HuH-7.5 (cell line): ENCODE measurements around the gene CD81.
A peak's percentile ranks its signal among the peaks of the same experiment; 100 is the strongest.

ENCODE experiments used
- DNase-seq: peaks from one replicate; pipeline ENCODE4 v3.0.0; 2011; ENCODE audit warnings: low spot score

The CD81 gene

DNA sequence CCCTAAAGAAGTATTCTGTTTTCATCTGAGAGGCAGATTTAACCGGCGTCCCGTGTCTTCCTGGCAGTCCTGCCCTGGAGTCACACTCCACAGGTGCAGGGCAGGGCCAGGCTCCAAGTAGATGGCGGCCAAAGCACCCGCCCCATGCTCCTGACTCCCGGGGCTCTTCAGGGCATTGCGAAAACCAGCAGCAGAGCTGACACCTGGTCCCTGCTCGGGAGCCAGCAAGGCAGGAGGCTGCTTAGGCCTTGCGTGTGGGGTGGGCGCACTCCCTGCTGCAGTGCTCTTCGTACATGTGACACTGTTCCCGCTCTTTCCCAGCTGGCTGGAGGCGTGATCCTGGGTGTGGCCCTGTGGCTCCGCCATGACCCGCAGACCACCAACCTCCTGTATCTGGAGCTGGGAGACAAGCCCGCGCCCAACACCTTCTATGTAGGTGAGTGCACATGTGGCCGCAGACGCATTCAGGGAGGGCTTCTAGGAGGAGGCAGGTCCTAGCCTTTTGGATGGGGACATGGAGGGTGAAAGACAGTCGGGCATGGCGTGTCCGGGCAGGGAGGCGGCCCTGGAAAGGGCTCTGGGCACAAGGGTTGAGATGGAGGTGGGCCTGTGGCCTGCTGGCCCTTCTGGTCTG lies 13.1 kb downstream of the CD81 start:
- DNase-seq = no peak

DNA sequence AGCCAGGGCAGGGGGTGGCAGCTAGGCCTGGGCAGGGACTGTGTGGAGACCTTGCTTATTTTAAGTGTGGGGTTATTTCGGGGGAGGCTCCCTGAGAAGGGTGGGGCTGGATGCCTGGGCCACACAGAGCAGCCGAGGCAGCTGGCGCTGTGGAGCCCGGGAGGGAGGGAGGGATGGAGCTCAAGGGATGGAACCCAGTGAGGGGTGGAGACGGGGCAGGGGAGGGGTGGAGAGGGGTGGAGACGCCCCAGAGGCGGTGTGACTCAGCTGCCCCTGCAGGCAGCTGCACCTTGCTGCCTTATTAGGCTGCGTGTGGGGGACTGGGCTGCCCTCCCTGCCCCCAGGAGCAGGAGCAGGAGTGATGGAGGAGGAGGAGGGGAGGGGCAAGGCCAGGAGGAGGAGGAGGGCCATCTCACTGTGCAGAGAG lies 13.6 kb downstream of the CD81 start:
- no peak for DNase-seq

DNA sequence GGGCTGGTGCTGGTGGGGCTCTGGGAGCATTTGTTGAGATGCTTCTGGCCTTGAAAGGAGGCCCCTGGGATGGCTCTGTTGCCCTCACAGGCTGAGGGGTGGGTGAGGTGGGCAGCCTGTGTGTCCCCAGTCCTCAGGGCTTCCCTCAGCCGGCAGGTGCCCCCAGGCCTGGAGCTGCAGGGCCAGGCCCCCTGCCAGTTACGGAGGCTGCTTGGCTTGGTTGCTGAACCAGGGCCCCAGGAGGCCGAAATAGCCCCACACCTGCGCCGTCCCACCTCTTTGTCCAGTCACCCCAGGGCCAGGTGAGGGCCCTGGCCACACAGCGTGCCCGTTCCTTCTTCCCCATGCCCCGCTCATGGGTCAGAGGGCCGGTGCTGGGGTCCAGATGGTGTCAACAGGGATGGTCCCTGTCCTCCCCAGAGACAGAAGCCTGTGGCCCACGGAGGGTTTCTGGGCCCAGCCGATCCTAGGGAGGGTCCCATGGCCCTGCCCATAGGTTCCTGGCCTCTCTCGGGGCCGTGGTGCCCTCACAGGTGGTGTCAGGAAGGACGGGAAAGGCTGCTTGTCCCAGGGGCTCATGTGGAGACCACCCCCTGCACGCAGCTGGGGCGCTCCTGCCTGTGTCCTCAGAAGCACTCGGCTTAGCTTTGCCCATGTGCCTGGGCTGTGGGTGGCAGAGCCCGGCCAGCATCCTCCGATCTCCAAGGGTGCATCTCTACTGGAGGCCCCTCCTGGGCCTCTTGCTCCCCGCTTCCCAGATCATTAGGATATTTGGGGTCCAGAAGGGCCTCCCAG lies 14.3 kb downstream of the CD81 start:
- DNase-seq = no peak

DNA sequence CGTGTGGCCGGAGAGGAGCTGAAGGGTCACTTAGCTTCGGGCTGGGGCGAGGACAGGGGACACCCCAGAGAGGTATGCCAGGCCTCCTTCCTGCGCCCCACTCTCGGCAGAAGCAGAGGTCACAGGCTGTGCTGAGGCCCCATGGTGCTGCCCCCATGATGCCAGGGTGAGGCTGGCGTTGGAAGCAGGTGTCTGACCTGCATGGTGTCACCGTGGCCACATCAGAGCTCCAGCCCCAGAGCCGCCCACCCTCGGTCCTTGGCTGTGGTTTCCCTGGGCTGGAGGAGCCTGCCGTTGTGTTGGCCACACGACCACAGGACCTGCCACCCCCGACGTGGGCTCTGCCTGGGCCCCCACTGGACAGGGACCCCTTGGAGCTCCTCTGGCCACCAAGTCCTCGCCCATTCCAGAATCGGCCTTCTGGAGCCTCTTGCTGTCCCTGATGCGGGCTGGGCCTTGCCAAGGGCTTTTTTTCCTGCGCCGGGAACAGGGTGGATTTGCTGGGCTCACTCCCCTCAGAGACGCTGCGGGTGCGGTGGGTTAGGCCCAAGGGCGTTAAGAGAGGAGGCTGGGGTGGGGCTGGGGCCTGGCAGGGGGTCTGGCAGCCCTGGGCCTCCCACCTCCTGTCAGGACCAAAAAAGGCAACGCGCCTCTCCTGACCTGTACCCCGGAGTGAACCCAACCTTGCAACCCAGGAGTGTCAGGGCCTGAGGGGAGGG lies 15.3 kb downstream of the CD81 start:
- DNase-seq = no peak

DNA sequence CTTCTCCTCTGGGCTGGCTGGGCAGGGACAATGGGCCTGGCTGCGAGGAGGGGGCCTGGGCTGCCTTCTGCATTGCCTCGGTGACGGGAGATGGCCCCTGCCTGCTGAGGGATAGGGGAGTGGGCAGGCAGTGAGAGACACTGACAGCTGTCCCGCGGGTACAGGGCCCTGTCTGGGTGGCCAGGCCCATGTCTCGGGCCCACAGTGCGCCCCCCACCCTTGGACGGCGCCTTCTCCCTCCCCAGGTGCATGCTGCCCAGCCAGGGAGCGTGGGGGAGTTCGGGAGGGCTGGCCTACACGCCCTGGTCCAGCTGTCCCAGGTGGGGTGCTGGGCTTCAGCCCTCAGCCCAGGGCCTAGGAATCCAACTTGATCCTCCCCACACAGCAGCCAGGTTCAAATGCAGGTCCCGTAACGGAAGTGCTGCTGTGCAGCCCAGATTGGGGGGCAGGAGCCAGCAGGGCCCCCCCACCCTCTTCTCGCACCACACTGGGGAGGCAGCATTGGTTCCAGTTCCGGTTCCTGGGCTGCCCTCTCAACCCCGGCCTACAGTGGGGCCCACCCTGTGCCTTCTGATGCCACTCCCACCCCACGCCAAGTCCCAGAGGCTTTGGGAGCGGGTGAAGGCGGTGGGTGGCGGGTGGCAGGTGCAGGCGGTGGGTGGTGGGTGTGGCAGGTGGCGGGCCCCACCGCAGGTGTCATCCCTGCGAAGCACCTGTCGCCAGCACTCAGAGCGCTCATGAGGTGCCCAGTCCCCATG lies 16.2 kb downstream of the CD81 start:
- DNase-seq = no peak

DNA sequence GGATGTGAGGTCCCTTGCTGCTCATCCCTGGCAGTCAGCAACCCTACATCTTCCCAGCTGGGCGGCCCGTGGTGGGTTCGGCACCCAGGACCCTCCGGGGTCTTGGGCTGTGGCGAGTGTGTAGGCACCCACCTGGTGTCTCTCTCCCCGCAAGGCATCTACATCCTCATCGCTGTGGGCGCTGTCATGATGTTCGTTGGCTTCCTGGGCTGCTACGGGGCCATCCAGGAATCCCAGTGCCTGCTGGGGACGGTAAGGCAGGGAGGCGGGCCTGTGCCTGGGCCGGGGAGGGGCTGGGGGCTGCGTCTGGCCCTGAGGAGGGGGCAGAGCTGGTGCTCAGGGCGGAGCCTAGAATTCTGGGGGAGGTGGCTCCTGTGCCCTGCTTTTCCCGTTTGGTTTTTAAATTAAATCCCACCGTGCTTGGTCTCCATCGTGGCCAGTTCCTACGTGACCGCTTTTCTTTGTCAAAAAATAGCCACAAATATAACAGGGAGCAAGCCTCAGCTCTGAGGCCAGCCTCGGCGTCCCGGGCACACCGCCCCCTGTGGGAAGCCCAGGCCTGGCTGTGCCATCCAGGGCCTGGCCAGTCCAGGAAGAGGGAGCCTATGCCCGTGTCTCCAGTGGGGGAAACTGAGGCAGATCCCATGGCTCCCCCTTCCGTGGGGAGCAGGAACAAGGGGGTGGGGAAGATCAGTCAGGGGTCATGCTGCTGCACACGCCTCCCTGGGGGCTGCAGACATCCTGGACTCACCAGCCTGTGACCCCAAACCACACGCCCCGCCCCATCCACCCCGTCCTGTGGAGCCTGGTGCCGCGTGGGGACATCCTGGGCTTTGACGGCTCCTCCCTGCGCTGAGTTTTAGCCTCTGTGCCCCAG lies 17.1 kb downstream of the CD81 start:
- DNase-seq = no peak

DNA sequence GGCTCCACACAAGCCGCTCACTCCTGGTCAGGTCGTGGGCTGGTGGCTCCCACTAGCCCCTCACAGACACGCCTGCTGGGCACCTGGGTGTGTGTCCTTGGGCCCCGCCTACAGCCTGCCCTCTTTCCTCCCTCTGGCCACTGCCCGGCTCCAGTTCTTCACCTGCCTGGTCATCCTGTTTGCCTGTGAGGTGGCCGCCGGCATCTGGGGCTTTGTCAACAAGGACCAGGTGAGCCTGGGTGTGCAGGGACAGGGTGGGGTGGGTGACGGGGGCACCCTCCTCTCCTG lies 17.7 kb downstream of the CD81 start:
- no peak for DNase-seq

DNA sequence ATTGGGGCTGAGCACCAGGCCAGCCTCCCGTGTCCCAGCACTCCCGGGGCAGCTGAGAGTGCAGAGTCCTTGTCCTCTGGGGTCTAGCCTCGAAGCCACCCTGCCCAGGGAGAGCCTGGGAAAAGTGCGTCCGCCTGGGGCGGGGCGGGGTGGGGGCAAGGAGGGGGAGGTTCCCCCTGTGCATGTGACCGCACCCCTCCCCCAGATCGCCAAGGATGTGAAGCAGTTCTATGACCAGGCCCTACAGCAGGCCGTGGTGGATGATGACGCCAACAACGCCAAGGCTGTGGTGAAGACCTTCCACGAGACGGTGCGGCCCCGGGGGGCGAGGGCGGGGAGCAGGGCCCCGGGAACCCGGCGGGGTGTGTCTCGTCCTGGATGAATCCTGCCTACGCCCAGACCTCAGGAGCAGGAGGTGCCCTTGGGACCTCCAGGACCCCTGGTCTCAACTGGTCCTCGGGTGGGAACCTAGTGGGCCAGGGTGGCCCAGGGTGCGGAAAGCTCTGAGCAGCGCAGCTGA lies 18.2 kb downstream of the CD81 start:
- DNase-seq = no peak

DNA sequence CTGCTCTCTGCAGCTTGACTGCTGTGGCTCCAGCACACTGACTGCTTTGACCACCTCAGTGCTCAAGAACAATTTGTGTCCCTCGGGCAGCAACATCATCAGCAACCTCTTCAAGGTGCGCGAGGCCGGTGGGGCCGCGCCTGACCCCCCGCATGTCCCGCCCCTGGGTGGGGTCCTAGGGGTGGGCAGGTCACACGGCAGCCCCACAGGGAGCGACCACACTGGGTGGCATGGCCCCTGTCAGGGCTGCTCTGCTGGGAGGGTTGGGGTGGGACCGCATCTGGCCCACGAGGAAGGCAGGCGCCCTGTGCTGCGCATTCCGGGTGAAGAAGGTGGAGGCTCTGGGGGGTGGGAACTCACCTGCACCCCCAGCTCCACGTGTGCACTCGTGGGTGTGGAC lies 18.7 kb downstream of the CD81 start:
- DNase-seq = no peak

DNA sequence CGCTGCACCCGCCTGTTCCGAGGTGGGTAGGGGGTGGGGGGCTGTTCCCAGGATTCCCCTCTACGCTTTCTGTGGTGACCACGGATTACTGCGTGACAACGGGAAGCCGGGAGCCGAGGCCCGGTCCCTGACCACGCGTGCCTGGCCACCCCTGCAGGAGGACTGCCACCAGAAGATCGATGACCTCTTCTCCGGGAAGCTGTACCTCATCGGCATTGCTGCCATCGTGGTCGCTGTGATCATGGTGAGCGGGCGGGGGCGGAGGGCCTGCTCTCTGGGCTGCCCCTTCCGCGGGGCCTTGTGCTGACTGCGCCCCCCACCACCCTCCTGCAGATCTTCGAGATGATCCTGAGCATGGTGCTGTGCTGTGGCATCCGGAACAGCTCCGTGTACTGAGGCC lies 19.4 kb downstream of the CD81 start:
- DNase-seq = no peak

DNA sequence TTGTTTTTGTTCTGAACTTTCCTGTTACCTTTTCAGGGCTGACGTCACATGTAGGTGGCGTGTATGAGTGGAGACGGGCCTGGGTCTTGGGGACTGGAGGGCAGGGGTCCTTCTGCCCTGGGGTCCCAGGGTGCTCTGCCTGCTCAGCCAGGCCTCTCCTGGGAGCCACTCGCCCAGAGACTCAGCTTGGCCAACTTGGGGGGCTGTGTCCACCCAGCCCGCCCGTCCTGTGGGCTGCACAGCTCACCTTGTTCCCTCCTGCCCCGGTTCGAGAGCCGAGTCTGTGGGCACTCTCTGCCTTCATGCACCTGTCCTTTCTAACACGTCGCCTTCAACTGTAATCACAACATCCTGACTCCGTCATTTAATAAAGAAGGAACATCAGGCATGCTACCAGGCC lies 19.9 kb downstream of the CD81 start:
- DNase-seq = no peak

DNA sequence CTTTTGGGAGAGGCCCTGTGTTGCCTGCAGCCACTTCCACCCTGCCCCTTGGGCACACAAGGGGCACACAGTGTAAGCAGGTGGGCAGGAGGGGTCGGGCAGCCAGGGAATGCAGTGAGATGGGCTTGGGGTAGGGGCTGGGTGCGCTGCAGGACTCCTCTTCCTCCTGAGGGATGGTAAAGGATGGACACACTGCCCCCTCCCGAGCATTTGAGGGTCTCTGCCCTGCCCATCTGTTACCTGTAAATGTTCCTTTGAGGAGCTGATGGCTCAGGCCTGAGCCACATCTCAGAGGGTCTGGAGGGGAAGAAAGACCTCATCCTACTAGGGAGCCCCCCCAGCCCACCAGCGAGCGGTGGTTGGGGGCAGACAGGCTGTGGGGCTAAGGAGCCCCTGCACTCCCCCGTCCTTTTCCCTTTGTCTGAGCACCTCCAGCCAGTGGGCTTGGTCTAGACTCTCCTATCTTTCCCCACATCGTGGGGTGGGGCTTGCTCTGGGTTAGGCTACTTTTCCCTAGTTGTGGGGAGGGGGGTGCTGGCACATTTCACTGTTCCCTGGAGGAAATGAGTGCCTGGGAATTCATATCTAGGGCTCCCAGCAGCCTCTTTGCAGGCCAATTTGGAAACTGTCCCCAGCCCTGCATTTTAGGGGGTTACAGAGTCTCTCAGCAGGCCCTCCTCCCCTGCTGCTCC lies 21.7 kb downstream of the CD81 start:
- DNase-seq = no peak

DNA sequence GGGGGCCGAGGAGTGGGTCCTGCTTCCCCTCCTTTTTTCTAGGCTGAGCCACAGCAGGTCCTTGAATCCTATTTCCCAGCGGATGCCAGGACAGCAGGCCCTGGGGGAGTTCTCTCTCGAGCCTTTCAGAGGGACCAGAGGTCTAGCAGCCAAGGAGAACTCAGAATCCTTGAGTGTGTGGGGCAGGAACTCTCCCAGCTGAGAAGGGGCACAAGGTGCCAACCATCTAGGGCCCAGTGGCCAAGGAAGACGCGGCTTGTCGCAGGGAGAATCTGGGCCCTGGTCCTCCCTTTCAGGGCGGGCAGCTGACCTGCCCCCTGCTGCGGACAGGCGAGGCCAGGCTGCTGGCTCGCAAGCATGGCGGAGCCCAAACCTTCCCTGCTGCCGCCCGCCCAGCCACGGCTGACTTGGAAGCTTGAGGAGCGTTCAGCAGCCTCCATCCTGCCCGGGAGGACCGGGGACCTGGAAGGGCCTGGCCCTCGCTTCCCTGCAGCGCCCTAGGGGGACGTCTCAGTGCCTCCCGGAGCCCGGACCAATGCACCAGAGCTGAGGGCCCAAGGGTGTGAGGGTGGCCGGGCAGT lies 22.5 kb downstream of the CD81 start:
- peak; percentile 47 for DNase-seq

DNA sequence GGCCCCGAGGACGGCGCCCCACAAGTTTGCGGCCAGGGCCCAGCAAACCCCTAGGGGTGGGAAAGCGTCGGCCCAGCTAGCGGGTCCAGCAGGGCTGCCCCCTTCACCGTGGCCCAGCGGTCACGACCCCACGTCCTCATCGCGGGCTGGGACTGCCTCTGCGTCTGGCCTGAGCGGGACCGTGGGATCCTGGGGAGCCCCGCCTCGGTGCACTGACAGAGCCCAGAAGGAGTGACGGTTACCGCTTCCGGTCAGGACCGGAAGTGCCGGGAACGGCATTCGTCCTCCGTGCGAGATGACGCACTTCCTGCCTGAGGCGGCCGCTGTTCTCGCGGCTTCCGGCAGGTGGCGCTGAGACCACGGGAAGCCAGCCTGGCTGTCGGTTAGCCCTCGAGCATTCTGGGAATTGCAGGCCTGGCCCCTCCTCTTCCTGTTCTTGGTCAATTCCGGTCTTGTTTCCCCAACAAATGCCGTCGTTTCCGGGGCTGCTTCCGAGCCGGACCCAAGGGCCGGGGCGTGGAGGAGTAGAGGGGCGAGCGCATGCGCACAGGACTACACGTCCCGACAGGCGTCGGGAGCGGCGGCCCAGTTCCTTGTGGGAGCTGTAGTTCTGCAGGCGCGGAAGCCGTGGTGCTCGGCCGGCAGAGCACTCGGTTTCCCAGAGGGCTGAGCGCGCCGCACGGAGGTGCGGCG lies 23.1 kb downstream of the CD81 start, which contains the start of gene TSSC4:
TSSC4 (plus strand) TSS at position 682 of the 693 bp plus-strand sequence. CDS start 1,884 bp downstream, outside the sequence.
- peak; percentile 99 for DNase-seq

DNA sequence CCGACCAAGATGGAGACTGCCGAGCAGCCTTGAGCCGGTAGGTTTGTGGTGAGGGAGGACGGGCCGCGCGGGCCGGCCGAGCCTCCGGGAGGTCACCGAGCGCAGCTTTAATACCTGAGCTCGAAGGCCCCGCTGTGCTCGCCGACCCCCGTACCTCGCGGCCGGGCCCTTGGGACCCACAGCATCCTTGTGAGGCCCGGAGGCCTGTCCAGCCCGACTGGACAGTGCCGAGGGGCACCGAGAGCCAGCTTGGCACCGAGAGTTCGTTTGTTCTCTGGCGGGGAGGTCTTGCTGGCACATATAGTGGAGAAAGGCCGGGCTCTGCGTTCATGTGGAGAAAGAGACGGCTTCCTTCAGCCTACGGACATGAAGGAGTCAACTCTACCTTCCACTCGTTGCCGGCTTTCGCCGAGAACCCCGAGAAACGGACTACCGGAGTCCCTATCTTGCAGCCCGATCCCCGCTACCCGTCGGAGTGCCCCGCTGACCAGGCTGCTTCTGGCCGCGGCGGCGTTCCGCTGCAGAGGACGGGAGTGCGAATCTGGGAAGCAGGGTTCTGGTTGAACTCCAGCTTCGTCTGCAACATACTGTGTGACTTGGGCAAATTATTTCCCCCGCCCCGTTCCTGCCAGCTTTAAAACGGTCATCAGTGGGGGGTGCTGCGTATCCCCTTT lies 23.8 kb downstream of the CD81 start:
- no peak for DNase-seq

DNA sequence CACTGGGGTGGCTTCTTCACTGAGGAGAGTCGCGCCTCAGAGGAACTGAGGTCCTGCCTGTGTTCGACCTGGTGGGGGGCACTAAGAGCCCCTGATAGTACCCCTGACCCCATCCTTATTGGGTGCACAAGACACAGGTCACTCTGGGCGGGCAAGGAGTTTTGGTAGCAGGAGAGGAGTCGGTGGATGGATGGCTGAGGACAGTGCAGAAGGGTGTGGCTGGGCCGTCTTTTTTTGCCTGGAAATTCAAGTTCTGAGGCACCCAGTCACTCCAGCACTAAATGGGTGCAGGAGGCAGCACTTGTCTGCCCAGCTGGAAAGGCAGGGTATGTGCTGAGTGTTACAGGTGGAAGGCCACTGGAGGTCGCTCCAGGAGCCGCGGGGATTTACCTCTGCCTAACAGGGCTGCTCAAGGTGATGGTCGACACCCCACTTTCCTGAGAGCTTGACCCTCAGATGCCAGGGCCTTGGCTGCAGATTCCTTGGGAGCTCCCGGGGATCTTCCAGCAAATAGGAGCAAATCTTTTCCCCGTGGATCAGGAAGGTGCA lies 24.4 kb downstream of the CD81 start:
- DNase-seq = no peak

DNA sequence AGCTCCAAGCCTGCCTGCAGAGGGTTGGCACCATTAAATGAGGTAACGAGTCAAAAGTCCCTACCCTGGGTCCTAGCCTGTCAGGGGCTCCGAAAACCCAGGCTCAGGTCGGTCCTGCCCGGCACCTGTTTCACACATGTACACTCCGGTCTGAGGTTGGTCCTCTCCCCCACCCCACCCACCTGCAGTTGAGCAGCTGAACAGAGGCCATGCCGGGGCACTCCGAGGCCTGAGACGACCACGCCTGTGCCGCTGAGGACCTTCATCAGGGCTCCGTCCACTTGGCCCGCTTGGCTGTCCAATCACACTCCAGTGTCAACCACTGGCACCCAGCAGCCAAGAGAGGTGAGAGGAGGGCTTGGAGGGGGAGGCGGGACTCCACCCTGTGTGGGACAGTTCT lies 25.0 kb downstream of the CD81 start:
- no peak for DNase-seq

DNA sequence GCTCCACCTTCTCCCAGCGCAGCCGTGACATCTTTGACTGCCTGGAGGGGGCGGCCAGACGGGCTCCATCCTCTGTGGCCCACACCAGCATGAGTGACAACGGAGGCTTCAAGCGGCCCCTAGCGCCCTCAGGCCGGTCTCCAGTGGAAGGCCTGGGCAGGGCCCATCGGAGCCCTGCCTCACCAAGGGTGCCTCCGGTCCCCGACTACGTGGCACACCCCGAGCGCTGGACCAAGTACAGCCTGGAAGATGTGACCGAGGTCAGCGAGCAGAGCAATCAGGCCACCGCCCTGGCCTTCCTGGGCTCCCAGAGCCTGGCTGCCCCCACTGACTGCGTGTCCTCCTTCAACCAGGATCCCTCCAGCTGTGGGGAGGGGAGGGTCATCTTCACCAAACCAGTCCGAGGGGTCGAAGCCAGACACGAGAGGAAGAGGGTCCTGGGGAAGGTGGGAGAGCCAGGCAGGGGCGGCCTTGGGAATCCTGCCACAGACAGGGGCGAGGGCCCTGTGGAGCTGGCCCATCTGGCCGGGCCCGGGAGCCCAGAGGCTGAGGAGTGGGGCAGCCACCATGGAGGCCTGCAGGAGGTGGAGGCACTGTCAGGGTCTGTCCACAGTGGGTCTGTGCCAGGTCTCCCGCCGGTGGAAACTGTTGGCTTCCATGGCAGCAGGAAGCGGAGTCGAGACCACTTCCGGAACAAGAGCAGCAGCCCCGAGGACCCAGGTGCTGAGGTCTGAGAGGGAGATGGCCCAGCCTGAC lies 26.0 kb downstream of the CD81 start:
- DNase-seq = no peak
